ENCODE data around the gene UNKL.

Gene UNKL

DNA sequence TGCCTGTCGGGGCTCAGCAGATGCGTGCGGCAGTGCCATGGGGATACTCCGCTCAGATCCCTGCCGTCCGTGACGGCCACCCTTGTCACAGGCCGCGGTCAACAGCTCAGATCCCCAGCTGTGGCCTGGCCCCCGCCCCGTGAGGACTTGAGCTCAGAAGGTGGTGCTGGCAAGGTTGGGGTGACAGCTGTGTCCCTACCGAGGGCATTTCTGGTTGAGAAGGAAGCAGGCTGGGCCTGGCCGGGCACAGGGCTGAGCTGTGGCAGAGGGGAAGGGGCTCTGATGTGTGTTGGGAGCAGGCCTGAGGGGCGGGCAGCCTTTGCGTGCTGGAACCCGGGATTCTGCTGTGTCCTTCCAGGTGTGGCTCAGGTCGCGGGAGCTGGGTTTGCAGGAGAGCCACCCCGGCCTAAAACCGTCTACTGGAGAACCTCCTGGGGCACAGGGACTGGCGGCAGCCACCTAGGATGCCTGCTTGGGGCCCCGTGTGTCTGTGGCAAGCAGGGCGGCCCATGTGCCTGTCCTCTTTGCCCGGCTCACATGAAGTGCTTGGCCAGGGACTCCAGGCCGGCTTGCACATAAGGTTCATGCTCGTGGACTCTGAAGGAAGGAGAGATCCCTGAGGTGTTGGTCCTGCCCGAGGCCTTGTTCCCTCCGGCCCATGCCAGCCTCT is 100.0 kb downstream of the UNKL start:
- in situ Hi-C loops (cut with MboI; ENCODE audit: low sequenced_read_pairs), result no loop called here

DNA sequence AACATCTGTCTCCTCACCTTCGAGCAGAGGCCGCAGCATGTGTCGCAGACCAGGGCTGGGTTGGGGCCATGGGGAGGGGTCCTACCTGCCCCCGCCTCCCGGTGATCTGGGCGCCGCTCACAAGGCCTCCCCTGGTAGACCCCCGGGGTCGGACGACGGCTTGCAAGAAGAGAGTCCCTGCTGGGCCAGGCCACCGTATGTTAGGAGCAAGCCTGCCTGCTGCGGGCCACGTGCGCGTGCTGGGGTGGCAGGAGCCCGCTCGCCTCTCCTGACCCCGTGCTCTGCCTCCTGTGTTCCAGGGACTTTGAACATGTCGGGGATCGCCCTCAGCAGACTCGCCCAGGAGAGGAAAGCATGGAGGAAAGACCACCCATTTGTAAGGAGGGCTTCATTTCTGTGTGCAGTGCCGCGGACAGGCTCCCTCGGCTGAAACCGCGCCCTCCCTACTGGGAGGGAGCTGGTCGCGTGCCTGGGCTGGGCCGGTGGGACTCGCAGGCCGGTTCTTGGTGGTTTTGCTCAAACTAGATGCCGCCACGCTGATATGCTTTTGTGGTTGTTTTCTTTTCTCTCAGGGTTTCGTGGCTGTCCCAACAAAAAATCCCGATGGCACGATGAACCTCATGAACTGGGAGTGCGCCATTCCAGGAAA is 100.7 kb downstream of the UNKL start:
- in situ Hi-C loops (cut with MboI; ENCODE audit: low sequenced_read_pairs), result no loop called here

Data from HL-60/S4 treated with retinoic acid at 250 ng/mL for 4 days and 3 days (cell line).